GM18508 (cell line): ENCODE measurements around the gene PKP3.
A peak's percentile ranks its signal among the peaks of the same experiment; 100 is the strongest.

ENCODE experiments used
- ATAC-seq: cut with Tn5 transposase; IDR thresholded peaks from one replicate; pipeline ENCODE4 v1.9.1; 2021; ENCODE audit warnings: moderate number of reproducible peaks; ENCODE audit not compliant: insufficient read depth, unreplicated experiment

The PKP3 gene

GRCh38 chr11:441043-441417 lies 47.0 kb downstream of the PKP3 start:
- no peak for ATAC-seq

- no peak for ATAC-seq
These were observed 47.6 kb downstream of the PKP3 start, which contains the start of gene ANO9 for GRCh38 chr11:441418-442274. ANO9 (minus strand) TSS chr11:442011; CDS start chr11:441926, 85 bp downstream.

GRCh38 chr11:442611-443081 lies 48.6 kb downstream of the PKP3 start:
- ATAC-seq: no peak

GRCh38 chr11:443542-444199 lies 49.7 kb downstream of the PKP3 start:
- no peak for ATAC-seq

GRCh38 chr11:444396-445144 lies 50.6 kb downstream of the PKP3 start:
- ATAC-seq: no peak

- ATAC-seq: no peak
These were observed 52.0 kb downstream of the PKP3 start for GRCh38 chr11:445765-446588.

- ATAC-seq: no peak
These were observed 52.9 kb downstream of the PKP3 start for GRCh38 chr11:446891-447290.

- ATAC-seq: no peak
These were observed 54.1 kb downstream of the PKP3 start for GRCh38 chr11:447923-448731.

GRCh38 chr11:449889-450808 lies 56.1 kb downstream of the PKP3 start, which contains the start of gene PTDSS2:
PTDSS2 (plus strand) TSS chr11:450279; CDS start chr11:450456, 177 bp downstream.
- ATAC-seq: peak; percentile 55

GRCh38 chr11:450809-451451 lies 56.9 kb downstream of the PKP3 start:
- no peak for ATAC-seq

GRCh38 chr11:451738-452137 lies 57.7 kb downstream of the PKP3 start:
- no peak for ATAC-seq

- ATAC-seq: no peak
These were observed 58.3 kb downstream of the PKP3 start for GRCh38 chr11:452203-452744.

GRCh38 chr11:452916-453527 lies 59.0 kb downstream of the PKP3 start:
- ATAC-seq: no peak

- no peak for ATAC-seq
These were observed 59.6 kb downstream of the PKP3 start for GRCh38 chr11:453564-453963.

GRCh38 chr11:454043-454442 lies 60.0 kb downstream of the PKP3 start:
- no peak for ATAC-seq
